Panc1 (cell line): ENCODE results near the gene BTN3A1. TPM values are rescaled to one million over a fixed set of nuclear protein-coding genes. Genes with fewer than 3 reads are reported as not detected.

ENCODE experiments used
- ATAC-seq: fragments of 200-7000 bp; cut with Tn5 transposase; 2 replicates; pipeline ENCODE4 v1.9.1; 2020; ENCODE audit warnings: mild to moderate bottlenecking, moderate library complexity
- BruUV-seq: library from RNA; stranded (reverse); fragments of 400-500 nt; replicated peaks from 2 replicates; lab custom pipeline; 2021; lab: Mats Ljungman, UMichigan
- CTCF ChIA-PET: fragments of 300-600 bp; sonication (Branson Sonifier 250); formaldehyde crosslinking; loops from one replicate; lab custom pipeline; 2022; ENCODE audit warnings: antibody characterized with exemption; lab: Charles Lee
- POLR2A ChIA-PET: fragments of 300-600 bp; sonication (Branson Sonifier 250); formaldehyde crosslinking; loops from one replicate; lab custom pipeline; 2022; ENCODE audit warnings: antibody characterized with exemption; lab: Charles Lee
- DNase-seq: peaks from one replicate; pipeline ENCODE4 v3.0.0-alpha.2; 2010; ENCODE audit warnings: low read depth, low spot score
- H3K27ac ChIP-seq: 2 replicates; pipeline ENCODE4 v1.5.1; 2011; ENCODE audit warnings: mild to moderate bottlenecking, low read length, inconsistent platforms
- H3K27me3 ChIP-seq: fragments of 200-500 bp; sonication (Bioruptor generic); 2 replicates; pipeline ENCODE4 v1.6.0; 2014; ENCODE audit warnings: low read length, inconsistent platforms; ENCODE audit not compliant: control insufficient read depth, insufficient read depth
- H3K36me3 ChIP-seq: fragments of 200-500 bp; sonication (Bioruptor generic); 2 replicates; pipeline ENCODE4 v1.5.1; 2014; ENCODE audit warnings: inconsistent platforms, mild to moderate bottlenecking, low read length, moderate library complexity; ENCODE audit not compliant: control insufficient read depth, insufficient read depth
- H3K4me1 ChIP-seq: 2 replicates; pipeline ENCODE4 v1.5.1; 2011; ENCODE audit warnings: inconsistent platforms, mild to moderate bottlenecking, low read length, moderate library complexity; ENCODE audit not compliant: control insufficient read depth, insufficient read depth
- H3K4me3 ChIP-seq, 2 experiments: 2 replicates each; pipeline ENCODE4 v1.5.1; 2011 to 2012; ENCODE audit warnings: low read depth in 2 of 2, low read length in 2 of 2, mild to moderate bottlenecking in 2 of 2, inconsistent platforms in 1 of 2, moderate library complexity in 1 of 2
- H3K9me3 ChIP-seq: fragments of 200-500 bp; sonication (Bioruptor generic); 2 replicates; pipeline ENCODE4 v1.5.1; 2014; ENCODE audit warnings: low read depth, mild to moderate bottlenecking, inconsistent platforms, low read length, moderate library complexity; ENCODE audit not compliant: control insufficient read depth, insufficient read depth
- POLR2AphosphoS5 ChIP-seq: IDR thresholded peaks from 2 replicates; pipeline ENCODE4 v1.6.1; 2012; ENCODE audit warnings: mild to moderate bottlenecking, low read depth, low read length, moderate library complexity
- SIN3A ChIP-seq: IDR thresholded peaks from 2 replicates; pipeline ENCODE4 v1.6.1; 2012; ENCODE audit warnings: low read depth, mild to moderate bottlenecking, low read length, moderate library complexity, borderline replicate concordance; ENCODE audit not compliant: insufficient read depth
- TCF7L2 ChIP-seq: IDR thresholded peaks from 2 replicates; pipeline ENCODE4 v1.6.1; 2011; ENCODE audit warnings: mild to moderate bottlenecking, low read depth, low read length, inconsistent platforms
- in situ Hi-C: cut with HindIII; loops from 2 replicates; pipeline ENCODE4 v1.10.0; 2016; ENCODE audit warnings: low sequenced_read_pairs, low pct_unique_long_range_greater_than_20kb
- intact Hi-C: fragments of 100-400 bp; cut with micrococcal nuclease; formaldehyde crosslinking; loops from one replicate; pipeline ENCODE4 v1.10.0; 2022; ENCODE audit not compliant: unreplicated experiment
- total RNA-seq: library from RNA; stranded (reverse); gene quantifications from one replicate; pipeline ENCODE4 v1.2.1, GENCODE V29; 2021; ENCODE audit not compliant: unreplicated experiment
- TF ChIP-seq, protein P1 (sequence below), 2 experiments: IDR thresholded peaks; 2 replicates each; pipeline ENCODE4 v1.6.1; 2011 to 2012; ENCODE audit warnings: low read depth in 2 of 2, control low read depth in 1 of 2, low read length in 1 of 2, mild to moderate bottlenecking in 1 of 2, moderate library complexity in 1 of 2; ENCODE audit not compliant: insufficient read depth in 1 of 2
- TF ChIP-seq, protein P2 (sequence below): fragments of 450-650 bp; IDR thresholded peaks from 2 replicates; pipeline ENCODE4 v1.5.1; 2017; ENCODE audit warnings: mild to moderate bottlenecking

Gene BTN3A1
- total RNA-seq, 1 experiment from 2014 or later = 5.0 TPM

DNA sequence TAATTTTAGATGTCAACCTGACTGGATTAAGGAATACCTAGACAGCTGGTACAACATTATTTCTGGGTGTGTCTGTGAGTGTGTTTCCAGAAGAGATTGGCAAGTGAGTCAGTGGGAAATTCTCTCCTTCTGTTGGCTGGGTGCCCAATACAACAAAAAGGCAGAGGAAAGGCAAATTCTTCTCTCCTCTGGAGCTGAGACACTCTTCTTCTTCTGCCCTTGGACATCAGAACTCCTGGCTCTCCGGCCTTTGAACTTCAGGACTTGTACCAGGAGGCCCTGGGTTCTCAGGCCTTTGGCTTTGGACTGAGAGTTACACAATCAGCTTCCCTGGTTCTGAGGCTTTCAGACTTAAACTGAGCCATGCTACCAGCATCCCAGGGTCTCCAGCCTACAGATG lies 7.8 kb upstream of the BTN3A1 start:
- no TSS peak for BruUV-seq
- ChIA-PET POLR2A (no interaction called here), CTCF (no interaction called here)
- H3K4me3 ChIP-seq = no peak overlapping the region
- H3K9me3 ChIP-seq = no peaks in the 10 kb centered on the region
- no peaks in the 10 kb centered on the region for H3K36me3 ChIP-seq
- DNase-seq (no peak), ATAC-seq (no peak)
- H3K4me1 ChIP-seq = no peaks in the 10 kb centered on the region
- no peak for TF ChIP-seq SIN3A
- TF ChIP-seq, protein P1, sequence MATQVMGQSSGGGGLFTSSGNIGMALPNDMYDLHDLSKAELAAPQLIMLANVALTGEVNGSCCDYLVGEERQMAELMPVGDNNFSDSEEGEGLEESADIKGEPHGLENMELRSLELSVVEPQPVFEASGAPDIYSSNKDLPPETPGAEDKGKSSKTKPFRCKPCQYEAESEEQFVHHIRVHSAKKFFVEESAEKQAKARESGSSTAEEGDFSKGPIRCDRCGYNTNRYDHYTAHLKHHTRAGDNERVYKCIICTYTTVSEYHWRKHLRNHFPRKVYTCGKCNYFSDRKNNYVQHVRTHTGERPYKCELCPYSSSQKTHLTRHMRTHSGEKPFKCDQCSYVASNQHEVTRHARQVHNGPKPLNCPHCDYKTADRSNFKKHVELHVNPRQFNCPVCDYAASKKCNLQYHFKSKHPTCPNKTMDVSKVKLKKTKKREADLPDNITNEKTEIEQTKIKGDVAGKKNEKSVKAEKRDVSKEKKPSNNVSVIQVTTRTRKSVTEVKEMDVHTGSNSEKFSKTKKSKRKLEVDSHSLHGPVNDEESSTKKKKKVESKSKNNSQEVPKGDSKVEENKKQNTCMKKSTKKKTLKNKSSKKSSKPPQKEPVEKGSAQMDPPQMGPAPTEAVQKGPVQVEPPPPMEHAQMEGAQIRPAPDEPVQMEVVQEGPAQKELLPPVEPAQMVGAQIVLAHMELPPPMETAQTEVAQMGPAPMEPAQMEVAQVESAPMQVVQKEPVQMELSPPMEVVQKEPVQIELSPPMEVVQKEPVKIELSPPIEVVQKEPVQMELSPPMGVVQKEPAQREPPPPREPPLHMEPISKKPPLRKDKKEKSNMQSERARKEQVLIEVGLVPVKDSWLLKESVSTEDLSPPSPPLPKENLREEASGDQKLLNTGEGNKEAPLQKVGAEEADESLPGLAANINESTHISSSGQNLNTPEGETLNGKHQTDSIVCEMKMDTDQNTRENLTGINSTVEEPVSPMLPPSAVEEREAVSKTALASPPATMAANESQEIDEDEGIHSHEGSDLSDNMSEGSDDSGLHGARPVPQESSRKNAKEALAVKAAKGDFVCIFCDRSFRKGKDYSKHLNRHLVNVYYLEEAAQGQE (IDR thresholded peaks at IDR 0.05; ENCODE audit: insufficient read depth in 1 of 2, low read depth in 2 of 2, low read length in 1 of 2) = no peak
- no peak for TF ChIP-seq POLR2AphosphoS5
- TF ChIP-seq, protein P2, sequence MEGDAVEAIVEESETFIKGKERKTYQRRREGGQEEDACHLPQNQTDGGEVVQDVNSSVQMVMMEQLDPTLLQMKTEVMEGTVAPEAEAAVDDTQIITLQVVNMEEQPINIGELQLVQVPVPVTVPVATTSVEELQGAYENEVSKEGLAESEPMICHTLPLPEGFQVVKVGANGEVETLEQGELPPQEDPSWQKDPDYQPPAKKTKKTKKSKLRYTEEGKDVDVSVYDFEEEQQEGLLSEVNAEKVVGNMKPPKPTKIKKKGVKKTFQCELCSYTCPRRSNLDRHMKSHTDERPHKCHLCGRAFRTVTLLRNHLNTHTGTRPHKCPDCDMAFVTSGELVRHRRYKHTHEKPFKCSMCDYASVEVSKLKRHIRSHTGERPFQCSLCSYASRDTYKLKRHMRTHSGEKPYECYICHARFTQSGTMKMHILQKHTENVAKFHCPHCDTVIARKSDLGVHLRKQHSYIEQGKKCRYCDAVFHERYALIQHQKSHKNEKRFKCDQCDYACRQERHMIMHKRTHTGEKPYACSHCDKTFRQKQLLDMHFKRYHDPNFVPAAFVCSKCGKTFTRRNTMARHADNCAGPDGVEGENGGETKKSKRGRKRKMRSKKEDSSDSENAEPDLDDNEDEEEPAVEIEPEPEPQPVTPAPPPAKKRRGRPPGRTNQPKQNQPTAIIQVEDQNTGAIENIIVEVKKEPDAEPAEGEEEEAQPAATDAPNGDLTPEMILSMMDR = no peak
- no peak for TF ChIP-seq TCF7L2
- intact Hi-C loops (no loop called here), in situ Hi-C loops (no loop called here)
- no peak overlapping the region for H3K27ac ChIP-seq
- H3K27me3 ChIP-seq = no peaks in the 10 kb centered on the region

DNA sequence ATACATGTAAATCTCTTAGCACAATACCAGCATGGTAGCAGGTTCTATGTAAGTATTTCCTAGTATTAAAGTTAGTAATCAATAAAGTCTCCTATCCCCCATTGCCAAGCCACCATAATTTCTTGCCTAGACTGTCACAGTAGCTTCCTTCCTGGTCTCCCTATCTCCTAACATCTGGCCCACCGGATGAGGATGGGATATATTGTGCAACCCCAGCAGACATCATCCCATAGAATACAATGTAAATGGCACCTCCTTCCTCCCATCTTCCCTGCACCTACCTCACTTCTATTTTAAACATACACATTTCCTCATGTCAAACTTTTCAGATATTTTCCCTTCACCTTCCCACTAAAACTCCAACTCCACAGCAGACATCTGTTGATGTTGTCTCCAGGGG lies 3.5 kb upstream of the BTN3A1 start:
- no peaks in the 10 kb centered on the region for H3K27me3 ChIP-seq
- no peaks in the 10 kb centered on the region for H3K4me1 ChIP-seq
- in situ Hi-C loops = no loop called here
- ChIA-PET CTCF (no interaction called here), POLR2A (no interaction called here)
- no peaks in the 10 kb centered on the region for H3K36me3 ChIP-seq
- DNase-seq (no peak), ATAC-seq (no peak)
- no TSS peak for BruUV-seq
- H3K27ac ChIP-seq = no peak overlapping the region
- no peaks in the 10 kb centered on the region for H3K9me3 ChIP-seq
- TF ChIP-seq TCF7L2 = no peak
- TF ChIP-seq POLR2AphosphoS5 = no peak
- TF ChIP-seq, protein P1 (IDR thresholded peaks at IDR 0.05; ENCODE audit: insufficient read depth in 1 of 2, low read depth in 2 of 2, low read length in 1 of 2) = no peak
- TF ChIP-seq, protein P2 = no peak
- no peak for TF ChIP-seq SIN3A
- no peak overlapping the region for H3K4me3 ChIP-seq
- intact Hi-C loops = no loop called here
